Transverse colon (tissue), 4 donors: ENCODE results near the gene REL. TPM values are rescaled to one million over a fixed set of nuclear protein-coding genes. Genes with fewer than 3 reads are reported as not detected.

Experiments
- DNase-seq: peaks from one replicate; pipeline ENCODE4 v3.0.0-alpha.2; 2019
- H3K27ac ChIP-seq, 4 donors: fragments of 200-600 bp; sonication (generic); 2 replicates each; pipeline ENCODE4 v1.5.1; 2016 to 2018; ENCODE audit warnings: inconsistent platforms in 4 of 4
- H3K27me3 ChIP-seq: fragments of 200-600 bp; sonication (generic); 2 replicates; pipeline ENCODE4 v1.5.1; 2017; ENCODE audit warnings: inconsistent platforms
- H3K36me3 ChIP-seq, 4 donors: fragments of 200-600 bp; sonication (generic); 2 replicates each; pipeline ENCODE4 v1.5.1; 2017 to 2019; ENCODE audit warnings: inconsistent platforms in 4 of 4
- H3K4me1 ChIP-seq, 4 donors: fragments of 200-600 bp; sonication (generic); 2 replicates each; pipeline ENCODE4 v1.5.1; 2017 to 2020; ENCODE audit warnings: inconsistent platforms in 4 of 4
- H3K4me3 ChIP-seq, 4 donors: fragments of 200-600 bp; sonication (generic); 1 replicate in 1 of 4; 2 replicates in 3 of 4; pipeline versions ENCODE4 v1.5.1 to v1.6.1; 2017 to 2019; ENCODE audit warnings: inconsistent platforms in 4 of 4
- H3K9me3 ChIP-seq, 2 donors: fragments of 200-600 bp; sonication (generic); 2 replicates each; pipeline ENCODE4 v1.5.1; 2017 to 2019; ENCODE audit warnings: inconsistent platforms in 2 of 2
- CTCF ChIP-seq, 5 experiments: fragments of 200-600 bp in 3 of 5; fragments of 450-650 bp in 2 of 5; sonication (generic) in 3 of 5; IDR thresholded peaks; 1 replicate in 2 of 5; 2 replicates in 3 of 5; pipeline ENCODE4 v1.5.1; 2016 to 2017; ENCODE audit warnings: antibody characterized with exemption in 5 of 5, inconsistent platforms in 3 of 5, mild to moderate bottlenecking in 2 of 5, moderate library complexity in 1 of 5
- EP300 ChIP-seq: sonication (generic); formaldehyde crosslinking; IDR thresholded peaks from one replicate; pipeline ENCODE4 v1.6.1; 2017; ENCODE audit warnings: antibody characterized with exemption, low read depth
- POLR2A ChIP-seq: fragments of 450-650 bp; IDR thresholded peaks from one replicate; pipeline ENCODE4 v1.6.1; 2016; ENCODE audit warnings: antibody characterized with exemption, mild to moderate bottlenecking, moderate library complexity
- POLR2AphosphoS5 ChIP-seq, 3 donors: sonication (generic); formaldehyde crosslinking; IDR thresholded peaks; one replicate each; pipeline ENCODE4 v1.6.1; 2016; ENCODE audit warnings: antibody characterized with exemption in 3 of 3
- WGBS, 2 donors: methylation state at CpG; one replicate each; pipeline ENCODE4 v1.1.5; 2018; ENCODE audit warnings: low coverage in 1 of 2; 5-methylcytosine and 5-hydroxymethylcytosine counted together
- in situ Hi-C, 4 donors: fragments of 200-750 bp; cut with MboI; loops; one replicate each; pipeline versions ENCODE4 v1.15.0 to v1.15.1; 2017; ENCODE audit warnings: low sequenced_read_pairs in 3 of 4, low pct_ligation_motif_present in 1 of 4, low pct_unique_long_range_greater_than_20kb in 1 of 4
- intact Hi-C: fragments of 100-400 bp; cut with DNase I; formaldehyde crosslinking; loops from one replicate; pipeline ENCODE4 v1.15.1; 2023; ENCODE audit warnings: low total_unique reads
- total RNA-seq, 4 donors: library from RNA; depleted of rRNA; stranded (reverse); fragments of >200 nt; gene quantifications; one replicate each; pipeline ENCODE4 v1.1.0, GENCODE V29; 2016

Gene REL
- 10 to 100 TPM in 3 of 4 donors, 1 to 10 TPM in 1; 6.2 to 29.5 (median 14.9) TPM for total RNA-seq

GRCh38 chr2:60881047-60881932, at the start of gene REL:
Gene REL, plus strand, starts transcription at chr2:60881574. Its CDS starts 267 bp downstream, at chr2:60881841.
- peak; percentile 95 for DNase-seq
- H3K4me3 ChIP-seq: peak within 1 kb of the TSS; percentile 83 to 99 (median 92)
- H3K27ac ChIP-seq: peak within 1 kb of the TSS; percentile 96 to 100 (median 98)
- intact Hi-C loops: loop anchor here (10.0 kb wide), 1 partner anchor 134 kb away; the partner anchor contains the start of genes PEX13 and PUS10
- in situ Hi-C loops: no loop called here
- H3K27me3 ChIP-seq: no peaks in the 10 kb centered on the region
- H3K4me1 ChIP-seq: peaks cover 0 to 32% (median 22%) of the 10 kb centered on the region in 4 donors
- peak; percentile 96 for TF ChIP-seq POLR2A
- TF ChIP-seq CTCF (IDR thresholded peaks at IDR 0.05): peak in 1 of 5 experiments; percentile 11
- TF ChIP-seq POLR2AphosphoS5 (IDR thresholded peaks at IDR 0.05): peak; percentile 93 to 99 (median 98)
- no peak for TF ChIP-seq EP300
- H3K9me3 ChIP-seq: no peaks in the 10 kb centered on the region
- 0 to 3% methylated on average over 4 to 75 of the region's 90 CpGs for WGBS, 2 donors
- H3K36me3 ChIP-seq: no peaks in the 10 kb centered on the region

- H3K9me3 ChIP-seq: no peaks in the 10 kb centered on the region
- no peaks in the 10 kb centered on the region for H3K4me1 ChIP-seq
- no peak overlapping the region for H3K4me3 ChIP-seq
- no peaks in the 10 kb centered on the region for H3K36me3 ChIP-seq
- H3K27ac ChIP-seq: no peak overlapping the region
- TF ChIP-seq POLR2A (no peak), EP300 (no peak), CTCF (IDR thresholded peaks at IDR 0.05) (no peak), POLR2AphosphoS5 (IDR thresholded peaks at IDR 0.05) (no peak)
- intact Hi-C loops: no loop called here
- in situ Hi-C loops: no loop called here
- no peaks in the 10 kb centered on the region for H3K27me3 ChIP-seq
- no peak for DNase-seq
Observed at GRCh38 chr2:60831921-60832320, 49.5 kb upstream of the REL start.

GRCh38 chr2:60832621-60833020, 48.8 kb upstream of the REL start:
- 36 to 50% methylated on average over 2 of the region's 2 CpGs for WGBS, 2 donors
- no peak for DNase-seq
- no peaks in the 10 kb centered on the region for H3K27me3 ChIP-seq
- no peak overlapping the region for H3K4me3 ChIP-seq
- intact Hi-C loops (no loop called here), in situ Hi-C loops (no loop called here)
- TF ChIP-seq EP300: no peak
- no peak for TF ChIP-seq POLR2A
- no peak for TF ChIP-seq POLR2AphosphoS5 (IDR thresholded peaks at IDR 0.05)
- TF ChIP-seq CTCF (IDR thresholded peaks at IDR 0.05): no peak
- no peaks in the 10 kb centered on the region for H3K36me3 ChIP-seq
- H3K4me1 ChIP-seq: no peaks in the 10 kb centered on the region
- H3K27ac ChIP-seq: no peak overlapping the region
- H3K9me3 ChIP-seq: no peaks in the 10 kb centered on the region

GRCh38 chr2:60834270-60834717, 47.1 kb upstream of the REL start:
- Histone ChIP-seq H3K27ac (no peak overlapping the region), H3K36me3 (no peaks in the 10 kb centered on the region), H3K27me3 (no peaks in the 10 kb centered on the region), H3K9me3 (no peaks in the 10 kb centered on the region), H3K4me3 (no peak overlapping the region), H3K4me1 (no peaks in the 10 kb centered on the region)
- intact Hi-C loops (no loop called here), in situ Hi-C loops (no loop called here)
- TF ChIP-seq POLR2A (no peak), POLR2AphosphoS5 (IDR thresholded peaks at IDR 0.05) (no peak), EP300 (no peak), CTCF (IDR thresholded peaks at IDR 0.05) (no peak)
- WGBS, 2 donors: 54% methylated on average over 2 of the region's 2 CpGs; no CpG with 5 or more reads in 1 of the 2 donors
- no peak for DNase-seq
